ENCODE data around the gene TCP11L2. TPM values are rescaled to one million over a fixed set of nuclear protein-coding genes. Genes with fewer than 3 reads are reported as not detected.

Gene TCP11L2
- total and polyA plus RNA-seq, 4 donors = 16.9 to 109 (median 31.9) TPM

Small RNA genes within 50 kb of the gene (small RNA-seq; reads per million reads assigned to genes)
- not detected for gene RNU7-94P (ENCODE audit: low replicate concordance)

Other genes with a start within 250 kb of the TCP11L2 start
- gene NUAK1, start 163.8 kb upstream of the TCP11L2 start, total RNA-seq = 10 to 100 TPM; 20.1 to 57.9 TPM
- gene NUAK1, start 163.8 kb upstream of the TCP11L2 start, polyA plus RNA-seq (ENCODE audit: insufficient read length in 2 of 2) = 10 to 100 TPM; 30.4 to 33.4 TPM
- 10 to 100 TPM; 44.3 to 49.1 TPM for gene CKAP4, start 54.7 kb upstream of the TCP11L2 start, total RNA-seq
- gene CKAP4, start 54.7 kb upstream of the TCP11L2 start, polyA plus RNA-seq (ENCODE audit: insufficient read length in 2 of 2) = 10 to 100 TPM; 59.2 to 65.6 TPM
- 10 to 100 TPM; 12.8 to 20.3 TPM for gene POLR3B, start 55.0 kb downstream of the TCP11L2 start, total RNA-seq
- gene POLR3B, start 55.0 kb downstream of the TCP11L2 start, polyA plus RNA-seq (ENCODE audit: insufficient read length in 2 of 2) = 10 to 100 TPM; 11.9 to 13.8 TPM